ENCODE data around the gene KDM4B.
"Not testable (repeated sequence)": the region's sequence is repeated elsewhere in the genome, so short reads cannot be mapped to it uniquely, and the experiment has no call there.

KDM4B gene

DNA sequence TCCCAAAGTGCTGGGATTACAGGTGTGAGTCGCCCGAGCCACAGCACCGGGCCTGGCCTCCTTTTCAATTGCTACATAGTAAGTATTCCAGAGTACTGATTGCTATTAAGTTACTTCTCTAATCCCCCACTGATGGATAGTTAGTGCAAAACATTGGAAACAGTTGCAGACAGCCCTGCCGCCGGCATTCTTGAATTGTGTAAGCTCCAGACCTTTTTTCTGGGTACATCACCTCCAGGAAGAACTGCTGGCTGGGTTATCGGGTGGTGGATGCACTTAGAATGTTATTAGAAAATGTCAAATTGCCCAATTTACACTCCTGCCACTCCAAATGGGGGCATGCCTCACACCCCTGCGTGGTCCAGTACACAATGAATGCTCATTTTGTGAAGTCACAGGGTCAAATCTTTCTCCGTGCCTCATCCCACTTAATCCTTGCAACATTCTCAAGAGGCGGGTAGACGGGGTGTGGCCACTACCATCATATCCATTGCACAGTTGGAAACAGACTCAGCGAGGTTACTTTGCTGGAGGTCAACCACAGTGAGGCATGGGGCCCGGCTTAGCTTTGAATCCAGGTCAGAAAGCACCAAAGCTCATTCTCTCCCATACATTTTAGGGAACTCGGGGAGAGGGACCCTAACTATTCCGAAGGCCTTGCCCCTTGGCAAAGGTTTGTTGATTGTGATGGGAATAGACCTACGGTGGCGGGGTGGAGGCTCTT is 1.0 kb upstream of the KDM4B start:
- no peak for DNase-seq (ENCODE audit: low read depth)

GRCh38 chr19:4969292-4969771 is 419 bp downstream of the KDM4B start:
- no peak for DNase-seq (ENCODE audit: low read depth)

DNA sequence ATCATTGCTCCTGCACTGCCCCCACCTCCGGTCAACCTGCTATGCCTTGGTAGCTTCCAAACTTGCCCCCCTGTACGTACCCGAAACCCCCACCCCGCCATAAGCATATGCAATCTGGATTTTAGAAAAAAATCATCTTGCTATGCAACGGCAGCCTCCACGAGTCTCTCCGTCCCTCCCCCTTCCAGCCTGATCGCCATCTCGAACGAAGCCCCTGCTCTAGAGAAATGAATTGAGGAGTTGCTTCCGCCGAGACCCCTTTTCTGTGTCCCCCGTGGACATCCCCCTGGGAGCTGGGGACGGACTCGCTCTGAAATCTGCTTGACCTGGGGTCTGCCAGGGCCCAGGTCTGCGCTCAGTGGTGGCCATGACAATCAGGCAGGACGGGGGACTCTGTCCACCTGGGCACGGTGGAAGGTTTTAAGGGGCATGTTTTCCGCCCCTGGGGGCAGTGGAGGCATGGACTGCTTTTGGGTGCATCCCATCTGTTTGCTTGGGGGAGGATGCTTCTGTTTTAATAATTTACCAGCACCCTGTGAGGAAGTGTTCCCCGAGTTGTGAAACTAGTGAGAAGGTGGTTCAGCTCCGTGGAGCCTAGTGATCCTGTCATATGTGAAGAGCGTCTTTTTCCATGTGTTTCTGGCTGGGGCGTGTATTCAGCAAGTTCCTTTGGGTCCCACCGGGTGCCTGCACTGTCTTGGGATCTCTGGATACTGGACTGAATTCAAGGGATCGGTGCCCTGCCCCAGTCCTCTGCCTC is 1.0 kb downstream of the KDM4B start:
- no peak for DNase-seq (ENCODE audit: low read depth)

- no peak for DNase-seq (ENCODE audit: low read depth)
Observed at GRCh38 chr19:4970558-4971423, 1.9 kb downstream of the KDM4B start.

DNA sequence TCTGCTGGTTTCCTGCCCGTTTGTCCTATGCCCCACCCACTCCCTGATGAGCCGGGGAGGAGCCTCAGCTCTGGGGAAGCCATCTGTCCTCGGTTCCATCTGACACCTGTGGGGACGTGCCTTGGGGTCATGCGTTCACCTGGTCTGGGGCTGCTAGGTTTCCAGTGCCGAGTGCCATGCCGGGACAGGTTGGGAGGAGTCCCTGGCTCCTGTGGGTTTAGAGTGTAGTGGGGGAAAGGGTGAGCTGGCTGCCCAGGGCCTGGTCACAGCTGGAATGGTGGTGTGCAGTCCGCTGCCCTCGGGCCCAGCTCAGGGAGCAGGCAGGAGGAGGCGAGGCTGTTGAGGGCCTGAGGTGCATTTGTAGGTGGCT is 2.5 kb downstream of the KDM4B start:
- DNase-seq (ENCODE audit: low read depth): no peak

GRCh38 chr19:4971816-4972495 is 3.0 kb downstream of the KDM4B start:
- DNase-seq (ENCODE audit: low read depth): no peak

DNA sequence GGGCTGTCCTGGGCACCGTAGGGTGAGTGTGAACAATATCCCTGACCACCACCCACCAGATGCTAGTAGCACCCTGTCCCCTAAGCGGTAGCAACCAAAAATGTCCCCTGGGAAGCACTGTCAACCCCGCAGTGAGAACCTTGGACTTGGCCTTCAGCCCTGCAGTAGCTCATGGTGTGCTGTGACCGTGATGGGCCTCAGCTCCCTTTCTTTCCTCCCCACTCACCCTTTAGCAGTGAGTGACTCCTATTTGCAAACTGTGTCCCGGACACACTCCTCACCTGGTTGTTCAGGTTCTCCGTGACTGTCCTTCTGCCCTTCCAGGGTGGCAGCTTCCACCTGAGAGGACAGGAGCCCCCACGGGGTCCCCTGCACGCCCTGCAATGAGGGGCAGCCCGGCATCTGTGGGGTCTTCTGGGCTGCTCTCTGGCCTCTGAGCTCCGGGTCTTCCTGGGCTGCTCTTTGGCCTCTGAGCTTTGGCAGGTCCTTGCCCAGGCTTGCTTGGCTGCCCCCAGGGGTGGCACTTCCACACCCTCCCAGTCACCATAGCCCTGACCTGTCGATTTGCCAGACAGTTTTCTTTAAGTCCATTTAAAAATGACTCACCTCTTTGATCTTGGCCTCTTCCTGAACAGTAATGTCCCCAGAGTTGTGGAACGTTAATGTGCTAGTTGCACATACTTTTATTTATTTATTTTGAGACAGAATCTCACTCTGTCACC is 3.8 kb downstream of the KDM4B start:
- no peak for DNase-seq (ENCODE audit: low read depth)

DNA sequence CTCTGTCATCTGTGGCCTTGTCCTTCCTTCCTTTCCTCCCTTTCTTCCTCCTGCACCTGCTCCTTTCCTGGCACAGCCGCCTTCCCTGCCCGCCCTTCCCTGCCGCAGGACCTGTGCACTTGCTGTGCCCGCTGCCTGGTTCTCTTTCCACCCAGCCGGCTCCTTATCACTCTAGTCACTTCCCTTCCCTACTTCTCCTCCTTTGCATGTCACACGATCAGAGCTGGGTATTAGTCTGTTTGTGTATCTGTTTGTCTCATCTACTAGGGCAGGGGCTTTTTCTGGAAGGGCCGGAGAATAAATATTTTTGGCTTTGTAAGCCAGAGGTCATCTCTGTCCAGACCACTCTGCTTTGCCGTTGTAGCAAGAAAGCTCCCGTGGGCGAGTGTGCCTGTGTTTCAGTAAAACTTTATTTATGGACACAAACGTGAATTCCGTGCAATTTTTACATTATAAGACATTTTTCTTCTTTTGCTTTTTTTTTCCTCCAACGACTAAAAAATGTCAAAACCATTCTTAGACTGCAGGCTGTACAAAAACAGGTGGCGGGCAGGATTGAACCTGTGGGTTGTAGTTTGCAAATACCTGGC is 6.1 kb downstream of the KDM4B start:
- no peak for DNase-seq (ENCODE audit: low read depth)

- DNase-seq (ENCODE audit: low read depth): not testable (repeated sequence)
Observed at GRCh38 chr19:4975601-4976000, 6.7 kb downstream of the KDM4B start.

DNA sequence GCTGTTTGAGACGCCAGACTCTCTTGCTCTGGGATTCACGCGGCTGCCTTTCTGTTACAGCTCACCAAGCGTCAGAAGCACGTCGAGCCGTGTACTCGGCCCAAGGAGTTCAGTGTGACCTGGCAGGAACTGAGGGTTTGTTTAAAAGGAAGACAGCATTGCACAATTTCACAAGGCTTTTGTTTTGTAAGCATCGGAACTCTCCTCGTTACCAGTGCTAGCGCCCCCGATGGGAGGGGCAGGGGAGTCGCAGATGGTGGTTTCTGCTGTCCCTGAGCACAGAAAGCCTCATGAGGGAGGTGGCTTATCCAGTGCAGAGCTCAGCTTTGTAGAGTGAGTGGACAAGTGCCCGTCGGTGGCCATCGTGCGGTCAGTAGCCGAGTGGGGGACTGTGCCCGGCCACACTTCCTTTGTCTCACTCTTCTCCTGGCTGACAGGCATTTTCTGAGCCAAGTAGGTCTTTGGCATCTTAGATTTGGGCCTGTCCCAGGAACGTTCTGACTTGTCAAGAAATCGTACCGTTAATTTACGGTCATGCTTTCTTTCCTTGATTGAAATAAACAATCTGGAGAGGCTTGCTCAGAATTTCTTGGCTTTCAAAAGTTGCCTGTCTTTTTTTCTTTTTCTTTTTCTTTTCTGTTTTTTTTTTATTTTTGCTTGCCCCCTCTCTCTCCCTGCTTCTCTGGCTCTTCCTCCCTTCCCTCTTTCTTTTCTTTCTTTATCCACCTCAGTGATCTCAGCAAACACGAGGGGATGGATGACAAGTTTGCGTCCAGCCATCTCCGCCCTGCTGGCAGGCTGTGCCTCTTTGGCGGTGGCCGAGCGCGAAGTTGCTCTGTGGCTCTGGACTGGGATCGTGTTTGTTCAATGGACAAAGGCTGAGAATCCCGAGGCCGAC is 7.7 kb downstream of the KDM4B start:
- DNase-seq (ENCODE audit: low read depth): no peak

GRCh38 chr19:4977299-4978174 is 8.6 kb downstream of the KDM4B start:
- DNase-seq (ENCODE audit: low read depth): no peak

GRCh38 chr19:4979211-4979807 is 10.4 kb downstream of the KDM4B start:
- no peak for DNase-seq (ENCODE audit: low read depth)

DNA sequence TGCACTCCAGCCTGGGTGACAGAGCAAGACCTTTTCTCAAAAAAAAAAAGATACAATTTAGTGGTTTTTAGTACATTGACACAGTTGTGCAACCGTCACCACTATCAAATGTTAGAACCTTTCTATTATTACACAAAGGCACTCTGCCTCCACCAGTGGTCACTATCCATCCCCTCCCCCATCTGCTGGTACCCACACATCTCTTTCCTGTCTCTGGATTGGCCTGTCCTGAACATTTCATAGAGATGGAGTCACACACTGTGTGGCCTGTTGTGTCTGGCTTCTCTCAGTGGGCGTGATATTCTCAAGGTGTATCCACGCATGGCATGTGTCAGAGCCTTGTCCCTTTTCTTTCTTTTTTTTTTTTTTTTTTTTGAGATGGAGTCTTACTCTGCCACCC is 11.2 kb downstream of the KDM4B start:
- no peak for DNase-seq (ENCODE audit: low read depth)

DNA sequence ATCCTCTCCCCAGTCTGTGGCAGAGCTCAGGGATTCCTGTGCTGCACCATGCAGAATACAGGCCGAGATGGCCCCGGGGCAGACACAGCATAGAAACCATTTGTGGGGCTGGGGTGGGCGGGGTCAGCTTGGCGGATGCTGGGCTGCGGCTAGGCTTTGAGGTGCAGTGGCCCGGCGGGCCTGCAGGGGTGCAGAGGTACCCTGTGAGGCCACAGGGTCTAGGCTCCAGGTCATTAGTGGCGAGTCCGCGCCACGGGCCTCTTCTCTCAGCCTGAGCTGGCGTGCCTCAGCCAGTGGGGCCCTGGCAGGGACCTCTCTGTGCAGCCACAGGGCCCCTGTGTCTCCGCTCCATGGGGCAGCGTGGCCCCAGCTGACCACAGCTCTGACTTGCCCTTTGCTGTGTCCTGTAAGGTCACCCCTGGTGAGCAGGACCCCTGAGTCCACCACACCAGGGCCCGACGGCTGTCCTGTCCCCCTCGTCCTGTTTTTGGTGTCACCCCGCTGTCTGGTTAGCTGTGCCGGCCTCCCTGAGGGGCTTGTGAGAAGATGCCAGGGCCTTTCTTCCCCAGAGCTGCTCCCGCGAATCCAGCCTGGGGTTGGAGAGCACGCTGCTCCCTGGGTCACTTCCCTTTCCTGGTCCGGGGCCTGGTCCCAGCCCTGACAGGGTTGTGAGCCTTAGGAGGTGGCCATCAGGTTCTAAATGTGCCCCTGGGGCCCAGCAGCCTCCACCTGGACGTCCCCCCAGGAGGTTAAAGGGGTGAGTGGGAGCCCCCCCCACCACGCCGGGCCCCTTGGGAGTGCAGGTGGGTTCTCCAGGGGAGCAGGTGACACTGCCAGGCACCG is 12.1 kb downstream of the KDM4B start:
- DNase-seq (ENCODE audit: low read depth): no peak

DNA sequence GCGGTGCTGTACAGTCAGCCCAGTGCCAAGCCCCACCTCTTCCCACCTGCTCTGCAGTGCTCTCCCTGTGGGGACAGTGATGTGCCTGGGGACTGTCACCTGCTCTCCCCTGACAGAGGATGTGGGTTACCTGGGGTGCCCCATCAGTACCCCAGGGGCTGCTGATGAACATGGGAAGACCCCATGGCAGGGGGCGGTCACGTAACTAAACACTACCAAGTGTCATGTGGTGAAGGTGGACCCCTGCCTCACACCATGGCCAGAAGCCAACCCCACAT is 12.7 kb downstream of the KDM4B start:
- no peak for DNase-seq (ENCODE audit: low read depth)

DNA sequence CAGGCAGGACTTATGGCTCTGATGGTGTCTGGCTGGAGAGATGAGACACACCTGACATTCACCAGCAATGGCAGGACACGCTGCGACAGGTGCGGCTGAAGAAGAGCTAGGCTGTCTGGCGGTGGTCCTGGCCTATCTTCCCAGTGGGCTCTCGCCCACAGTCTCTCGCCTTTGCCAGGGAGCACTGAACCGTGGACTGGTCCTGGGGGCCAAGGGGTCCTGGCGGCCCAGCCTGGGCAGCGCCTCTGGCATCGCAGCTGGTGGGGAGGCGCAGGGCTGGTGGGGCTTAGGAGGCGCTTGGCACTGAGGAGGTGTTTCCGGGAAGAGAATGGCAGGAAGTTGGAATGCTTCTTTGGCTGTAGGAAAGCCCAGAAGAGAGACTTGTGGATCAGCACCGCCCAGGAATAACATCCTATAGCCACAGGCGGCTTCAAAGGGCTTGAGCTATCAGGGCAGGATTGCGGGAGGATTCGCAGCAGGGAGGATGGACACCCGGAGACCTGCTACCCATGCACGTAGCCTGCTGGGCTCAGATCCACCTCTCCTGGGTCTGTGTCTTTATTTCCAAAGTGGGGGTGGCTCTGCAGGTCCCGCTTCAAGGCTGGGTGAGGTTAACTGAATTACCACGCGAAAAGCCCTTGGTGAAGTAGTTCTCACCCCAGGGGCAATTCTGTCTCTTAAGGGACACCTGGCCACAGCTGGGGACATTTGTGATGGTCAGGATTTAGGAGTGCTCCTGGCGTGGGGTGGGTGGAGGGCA is 14.6 kb downstream of the KDM4B start:
- DNase-seq (ENCODE audit: low read depth): no peak

DNA sequence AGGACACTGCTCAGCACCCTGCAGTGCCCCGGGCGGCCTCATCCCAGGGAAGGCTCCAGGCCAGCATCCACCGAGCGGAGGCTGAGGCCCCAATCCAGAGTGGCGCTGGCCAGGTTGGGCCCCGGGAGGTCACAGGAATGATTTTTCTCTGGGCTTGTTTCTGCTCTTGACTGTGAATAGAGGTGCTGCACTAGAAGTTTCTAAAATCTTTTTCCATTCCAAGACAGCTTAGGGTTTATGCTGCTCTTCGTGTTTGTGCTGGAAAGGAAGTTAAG is 15.1 kb downstream of the KDM4B start:
- DNase-seq (ENCODE audit: low read depth): no peak
